PFSK-1 (cell line): ENCODE results near the gene DLGAP1.

ENCODE experiments used
- POLR2AphosphoS5 ChIP-seq: IDR thresholded peaks from 2 replicates; pipeline ENCODE4 v1.6.1; 2012; ENCODE audit warnings: low read depth, mild to moderate bottlenecking, control low read depth, low read length, moderate library complexity
- REST ChIP-seq, 2 experiments: IDR thresholded peaks; 2 replicates each; pipeline versions ENCODE4 v1.6.1 to v1.8.0; 2011 to 2012; ENCODE audit warnings: low read depth in 2 of 2, low read length in 2 of 2, control low read depth in 1 of 2, inconsistent platforms in 1 of 2, mild to moderate bottlenecking in 1 of 2, moderate library complexity in 1 of 2; ENCODE audit not compliant: insufficient read depth in 1 of 2
- SIN3A ChIP-seq: IDR thresholded peaks from 2 replicates; pipeline ENCODE4 v1.6.1; 2012; ENCODE audit warnings: mild to moderate bottlenecking, low read length, moderate library complexity, borderline replicate concordance; ENCODE audit not compliant: insufficient read depth
- TAF1 ChIP-seq: IDR thresholded peaks from 2 replicates; pipeline ENCODE4 v1.6.1; 2012; ENCODE audit warnings: low read length, control low read depth, borderline replicate concordance; ENCODE audit not compliant: insufficient read depth

- TF ChIP-seq POLR2AphosphoS5 (no peak), REST (IDR thresholded peaks at IDR 0.05; ENCODE audit: insufficient read depth in 1 of 2, low read depth in 2 of 2, low read length in 2 of 2) (no peak), TAF1 (no peak), SIN3A (no peak)
Measured at GRCh38 chr18:3692691-3693090, 762.4 kb downstream of the DLGAP1 start.
